Measurements from ENCODE around the gene TASP1. TPM values are rescaled to one million over a fixed set of nuclear protein-coding genes. Genes with fewer than 3 reads are reported as not detected.

Gene TASP1
- total and polyA plus RNA-seq, 8 donors, result 5.8 to 13.0 (median 7.8) TPM

DNA sequence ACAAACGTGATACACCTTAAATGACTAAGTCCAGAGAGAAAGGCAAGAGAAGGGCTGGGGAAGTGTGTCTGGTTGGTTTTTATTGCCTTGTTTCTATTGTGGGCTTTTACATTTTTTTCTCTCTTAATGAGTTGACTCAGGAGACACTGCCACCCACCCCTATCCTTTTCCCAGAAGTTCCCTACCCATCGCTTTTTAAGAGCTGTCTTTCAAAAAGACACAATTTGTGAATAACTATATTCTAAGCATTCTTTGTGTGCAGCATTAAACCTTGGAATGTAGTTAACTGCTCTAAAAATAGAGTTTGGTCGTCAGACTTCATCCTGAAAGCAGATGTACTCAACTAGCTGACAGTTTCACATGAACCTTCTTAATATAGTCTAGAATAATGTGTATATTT is 242.7 kb downstream of the TASP1 start:
- Histone ChIP-seq H3K4me1 (no peaks in the 10 kb centered on the region), H3K27ac (no peak overlapping the region), H3K4me3 (no peak overlapping the region), H3K9me3 (no peaks in the 10 kb centered on the region), H3K36me3 (no peaks in the 10 kb centered on the region), H3K27me3 (no peaks in the 10 kb centered on the region)
- ATAC-seq, result no peak
- 85 to 91% methylated on average over 3 of the region's 3 CpGs for WGBS, 2 donors
- TF ChIP-seq, protein P1, sequence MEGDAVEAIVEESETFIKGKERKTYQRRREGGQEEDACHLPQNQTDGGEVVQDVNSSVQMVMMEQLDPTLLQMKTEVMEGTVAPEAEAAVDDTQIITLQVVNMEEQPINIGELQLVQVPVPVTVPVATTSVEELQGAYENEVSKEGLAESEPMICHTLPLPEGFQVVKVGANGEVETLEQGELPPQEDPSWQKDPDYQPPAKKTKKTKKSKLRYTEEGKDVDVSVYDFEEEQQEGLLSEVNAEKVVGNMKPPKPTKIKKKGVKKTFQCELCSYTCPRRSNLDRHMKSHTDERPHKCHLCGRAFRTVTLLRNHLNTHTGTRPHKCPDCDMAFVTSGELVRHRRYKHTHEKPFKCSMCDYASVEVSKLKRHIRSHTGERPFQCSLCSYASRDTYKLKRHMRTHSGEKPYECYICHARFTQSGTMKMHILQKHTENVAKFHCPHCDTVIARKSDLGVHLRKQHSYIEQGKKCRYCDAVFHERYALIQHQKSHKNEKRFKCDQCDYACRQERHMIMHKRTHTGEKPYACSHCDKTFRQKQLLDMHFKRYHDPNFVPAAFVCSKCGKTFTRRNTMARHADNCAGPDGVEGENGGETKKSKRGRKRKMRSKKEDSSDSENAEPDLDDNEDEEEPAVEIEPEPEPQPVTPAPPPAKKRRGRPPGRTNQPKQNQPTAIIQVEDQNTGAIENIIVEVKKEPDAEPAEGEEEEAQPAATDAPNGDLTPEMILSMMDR (IDR thresholded peaks at IDR 0.05), result no peak
- no peak for DNase-seq
- no peak for FAIRE-seq
- intact Hi-C loops (cut with DNase I), result no loop called here

DNA sequence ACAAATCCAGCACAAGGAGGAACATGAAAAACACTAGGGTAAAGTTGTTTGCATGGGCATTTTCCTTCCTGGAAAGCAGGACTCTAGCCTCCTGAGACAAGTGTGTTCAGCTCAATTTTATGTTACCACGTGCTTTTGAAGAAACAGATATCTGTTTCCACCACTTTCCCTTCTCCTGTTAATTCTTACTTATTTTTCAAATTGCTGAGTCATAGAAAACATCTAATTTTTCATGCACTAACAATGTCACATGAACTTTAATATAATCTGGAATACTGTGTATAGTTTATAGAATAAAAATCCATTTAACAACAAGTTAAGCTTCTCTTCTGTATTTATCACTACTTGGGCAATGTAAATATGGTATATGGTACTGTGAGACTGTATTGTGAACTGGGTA is 243.5 kb downstream of the TASP1 start:
- Histone ChIP-seq H3K27me3 (no peaks in the 10 kb centered on the region), H3K9me3 (no peaks in the 10 kb centered on the region), H3K36me3 (no peaks in the 10 kb centered on the region), H3K4me3 (no peak overlapping the region), H3K27ac (no peak overlapping the region), H3K4me1 (no peaks in the 10 kb centered on the region)
- TF ChIP-seq, protein P1 (IDR thresholded peaks at IDR 0.05), result no peak
- no peak for FAIRE-seq
- ATAC-seq, result no peak
- no peak for DNase-seq
- WGBS, 2 donors, result 74 to 75% methylated on average over 1 of the region's 1 CpG
- intact Hi-C loops (cut with DNase I), result no loop called here

DNA sequence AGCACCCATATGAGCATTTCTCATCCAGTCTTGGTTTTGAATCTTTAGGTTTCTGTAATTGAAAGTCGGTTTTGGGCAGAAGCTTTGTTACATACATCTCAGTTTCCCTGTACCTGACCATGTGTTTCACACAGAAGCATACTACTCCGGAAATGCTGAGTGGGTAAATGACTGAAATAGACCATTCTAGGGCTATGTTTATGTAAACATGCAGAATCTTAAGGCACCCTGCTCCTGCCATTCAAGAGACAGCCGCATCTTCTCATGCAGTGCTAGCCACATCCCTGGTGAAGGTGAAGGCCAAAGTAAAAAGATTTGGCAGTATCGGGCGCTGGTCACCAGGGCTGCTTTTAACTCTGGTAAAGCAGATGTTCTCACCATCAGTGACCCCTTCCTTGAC is 246.3 kb downstream of the TASP1 start:
- no peak for DNase-seq
- no peak overlapping the region for H3K27ac ChIP-seq
- WGBS, 2 donors, result 97 to 98% methylated on average over 5 of the region's 5 CpGs
- intact Hi-C loops (cut with DNase I), result no loop called here
- no peak for FAIRE-seq
- no peaks in the 10 kb centered on the region for H3K27me3 ChIP-seq
- H3K9me3 ChIP-seq, result no peaks in the 10 kb centered on the region
- H3K4me3 ChIP-seq, result no peak overlapping the region
- H3K4me1 ChIP-seq, result no peaks in the 10 kb centered on the region
- TF ChIP-seq, protein P1 (IDR thresholded peaks at IDR 0.05), result no peak
- peaks cover 0 to 4% (median 0%) of the 10 kb centered on the region in 3 donors for H3K36me3 ChIP-seq
- ATAC-seq, result no peak

DNA sequence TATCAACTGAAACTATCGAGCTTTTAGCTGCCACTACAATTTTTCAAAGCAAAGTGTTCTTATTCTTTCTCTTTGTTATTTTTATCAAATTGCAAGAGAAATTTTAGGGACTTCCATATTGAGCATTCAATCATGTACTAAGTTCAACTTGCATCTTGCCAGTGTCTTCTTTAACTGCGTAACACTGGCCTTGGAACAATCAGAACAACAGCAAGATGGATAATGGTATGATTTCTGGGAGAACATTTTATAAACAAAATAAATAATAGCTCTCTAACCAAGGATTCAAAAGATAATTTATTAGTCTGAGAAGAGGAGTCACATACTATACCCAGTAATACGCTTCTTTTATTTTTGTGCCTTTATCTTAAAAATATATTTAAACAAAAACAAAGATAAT is 249.6 kb downstream of the TASP1 start:
- no peak for ATAC-seq
- 91 to 94% methylated on average over 3 of the region's 3 CpGs for WGBS, 2 donors

DNA sequence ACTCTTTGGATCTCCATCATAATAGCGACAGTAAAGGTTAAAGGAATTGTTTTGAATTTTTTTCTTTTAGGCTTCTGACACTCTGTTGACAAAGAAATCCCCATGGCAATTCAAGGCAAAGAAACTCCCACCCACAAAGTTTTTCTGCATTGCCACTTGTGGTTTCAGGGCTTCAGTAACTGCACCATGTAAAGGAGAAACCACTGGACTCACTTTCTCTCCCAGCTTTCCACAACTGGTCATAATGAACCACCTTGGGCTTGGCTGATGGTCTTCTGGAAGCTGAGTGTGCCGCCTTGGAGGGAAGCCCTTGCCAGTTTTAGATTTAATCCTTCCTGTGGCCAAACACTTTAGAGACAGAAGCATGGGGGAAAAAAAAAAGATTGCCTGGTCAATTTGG is 254.6 kb downstream of the TASP1 start:
- ATAC-seq, result no peak
- no peak overlapping the region for H3K27ac ChIP-seq
- no peak for DNase-seq
- no peaks in the 10 kb centered on the region for H3K27me3 ChIP-seq
- no peaks in the 10 kb centered on the region for H3K4me1 ChIP-seq
- TF ChIP-seq, protein P1 (IDR thresholded peaks at IDR 0.05), result no peak
- 94 to 99% methylated on average over 2 of the region's 2 CpGs for WGBS, 2 donors
- FAIRE-seq, result no peak
- no peak overlapping the region for H3K4me3 ChIP-seq
- peaks cover 0 to 4% (median 3%) of the 10 kb centered on the region in 3 donors for H3K36me3 ChIP-seq
- no peaks in the 10 kb centered on the region for H3K9me3 ChIP-seq
- intact Hi-C loops (cut with DNase I), result no loop called here

More for the DNA sequence above, 249.6 kb downstream of the TASP1 start:
- TF ChIP-seq, protein P1 (IDR thresholded peaks at IDR 0.05), result no peak
- Histone ChIP-seq H3K27me3 (no peaks in the 10 kb centered on the region), H3K36me3 (peaks cover 0 to 4% (median 3%) of the 10 kb centered on the region in 3 donors), H3K4me3 (no peak overlapping the region), H3K4me1 (no peaks in the 10 kb centered on the region), H3K9me3 (no peaks in the 10 kb centered on the region), H3K27ac (no peak overlapping the region)
- intact Hi-C loops (cut with DNase I), result no loop called here
- no peak for DNase-seq
- no peak for FAIRE-seq

All from pancreas (tissue), 10 donors.